ENCODE data around the gene TUBA4A. TPM values are rescaled to one million over a fixed set of nuclear protein-coding genes. Genes with fewer than 3 reads are reported as not detected.

TUBA4A gene
- total and polyA plus RNA-seq, 9 of the 15 experiments (the other 6 are each of a cell fraction or from before 2014, with no cell fraction given) = 25.1 to 174 (median 42.4) TPM

- TF ChIP-seq CLOCK (CRISPR knock-in tag; IDR thresholded peaks at IDR 0.05; ENCODE audit: borderline replicate concordance) (no peak), ZBTB33 (CRISPR knock-in tag; IDR thresholded peaks at IDR 0.05) (peak; percentile 78), MTA2 (IDR thresholded peaks at IDR 0.05; ENCODE audit: low read depth) (no peak), KDM1A (IDR thresholded peaks at IDR 0.05) (no peak; a peak in 1 of 4 replicates), ZBTB40 (IDR thresholded peaks at IDR 0.05) (peak; percentile 58), ZBTB40 (CRISPR knock-in tag; IDR thresholded peaks at IDR 0.05) (no peak), FUS (optimal IDR thresholded peaks at IDR 0.05; ENCODE audit: low read depth, low read length) (no peak), ZNF3 (CRISPR knock-in tag; IDR thresholded peaks at IDR 0.05) (no peak), ZBTB34 (CRISPR knock-in tag; IDR thresholded peaks at IDR 0.05) (no peak), OTX1 (CRISPR knock-in tag; IDR thresholded peaks at IDR 0.05) (no peak), BCOR (IDR thresholded peaks at IDR 0.05) (0 out of 2 replicates have a peak, but pooled peaks have one; percentile 6)
Observed at GRCh38 chr2:219289537-219290361, 36.0 kb upstream of the TUBA4A start (continued).
